RCC 7860 (cell line): ENCODE results near the gene CKMT1B.
A peak's percentile ranks its signal among the peaks of the same experiment; 100 is the strongest.
"Not testable (repeated sequence)": the region's sequence is repeated elsewhere in the genome, so short reads cannot be mapped to it uniquely, and the experiment has no call there.

ENCODE experiments used
- DNase-seq: peaks from one replicate; pipeline ENCODE4 v3.0.0-alpha.2; 2015; ENCODE audit warnings: low spot score
- FAIRE-seq: peaks from 2 replicates; lab custom pipeline; 2012; peaks lifted over from hg19 to GRCh38; lab: Jason Lieb, UNC

The CKMT1B gene

GRCh38 chr15:43593328-43594190 lies at the start of gene CKMT1B:
Gene CKMT1B, plus strand, starts transcription at chr15:43594027. Its CDS starts 192 bp downstream, at chr15:43594219.
- FAIRE-seq, DNase-seq: not testable (repeated sequence)

GRCh38 chr15:43544266-43544665 lies 49.6 kb upstream of the CKMT1B start:
- DNase-seq (no peak), FAIRE-seq (no peak)

GRCh38 chr15:43545426-43545825 lies 48.4 kb upstream of the CKMT1B start:
- DNase-seq (no peak), FAIRE-seq (no peak)

DNA sequence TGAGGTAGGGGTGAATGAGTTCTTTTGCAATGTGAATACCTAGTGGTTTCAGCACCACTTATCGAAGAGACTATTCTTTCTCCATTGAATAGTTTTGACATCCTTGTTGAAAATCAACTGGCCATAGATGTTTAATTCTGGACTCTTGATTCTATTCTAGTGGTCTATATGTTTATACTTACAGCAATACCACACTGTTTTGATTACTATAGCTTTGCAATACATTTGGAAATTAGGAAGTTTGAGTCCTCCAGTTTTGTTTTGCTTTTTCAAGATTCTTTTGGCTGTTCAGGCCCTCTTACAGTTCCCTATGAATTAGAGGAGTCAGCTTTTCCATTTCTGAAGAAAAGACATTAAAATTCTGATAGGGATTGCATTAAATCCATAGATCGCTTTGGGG lies 46.3 kb upstream of the CKMT1B start:
- FAIRE-seq, result no peak
- DNase-seq, result no peak

GRCh38 chr15:43550527-43551363 lies 43.1 kb upstream of the CKMT1B start:
- DNase-seq (no peak), FAIRE-seq (no peak)

DNA sequence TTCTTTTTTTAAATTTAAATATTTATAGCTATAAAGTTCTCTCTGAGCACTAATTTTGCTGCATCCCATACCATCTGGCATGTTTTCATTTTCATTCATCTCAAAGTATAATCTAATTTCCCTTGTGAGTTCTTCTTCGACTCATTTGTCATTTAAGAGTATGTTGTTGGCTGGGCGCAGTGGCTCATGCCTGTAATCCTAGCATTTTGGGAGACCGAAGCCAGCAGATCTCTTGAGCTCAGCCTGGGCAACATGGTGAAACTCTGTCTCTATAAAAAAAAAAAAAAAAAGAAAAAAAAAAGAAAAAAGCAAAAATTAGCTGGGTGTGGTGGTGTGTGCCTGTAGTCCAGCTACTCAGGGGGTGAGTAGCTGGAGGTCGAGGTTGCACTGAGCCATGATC lies 41.6 kb upstream of the CKMT1B start:
- FAIRE-seq, result no peak
- DNase-seq, result no peak

- DNase-seq (no peak), FAIRE-seq (no peak)
Observed at GRCh38 chr15:43552986-43553385, 40.8 kb upstream of the CKMT1B start.

DNA sequence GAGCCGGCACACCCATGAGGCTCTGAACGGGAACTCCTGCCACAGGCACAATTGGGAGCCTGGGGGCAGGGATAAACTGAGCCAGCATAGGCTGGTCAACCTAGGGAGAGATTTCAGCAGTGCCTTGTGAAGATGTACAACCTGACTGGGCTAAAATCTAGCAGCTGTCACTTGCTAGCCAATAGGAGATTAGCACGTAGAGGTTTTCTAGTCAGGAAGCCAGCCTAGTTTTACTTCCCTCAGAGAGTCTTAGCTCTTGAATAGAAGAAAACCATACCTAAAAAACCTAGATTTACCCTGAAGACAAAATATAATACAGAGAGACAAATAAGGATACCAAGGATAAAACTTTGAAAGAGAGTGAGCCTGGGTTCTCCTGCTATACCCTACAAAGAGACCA lies 31.1 kb upstream of the CKMT1B start:
- not testable (repeated sequence) for FAIRE-seq, DNase-seq

DNA sequence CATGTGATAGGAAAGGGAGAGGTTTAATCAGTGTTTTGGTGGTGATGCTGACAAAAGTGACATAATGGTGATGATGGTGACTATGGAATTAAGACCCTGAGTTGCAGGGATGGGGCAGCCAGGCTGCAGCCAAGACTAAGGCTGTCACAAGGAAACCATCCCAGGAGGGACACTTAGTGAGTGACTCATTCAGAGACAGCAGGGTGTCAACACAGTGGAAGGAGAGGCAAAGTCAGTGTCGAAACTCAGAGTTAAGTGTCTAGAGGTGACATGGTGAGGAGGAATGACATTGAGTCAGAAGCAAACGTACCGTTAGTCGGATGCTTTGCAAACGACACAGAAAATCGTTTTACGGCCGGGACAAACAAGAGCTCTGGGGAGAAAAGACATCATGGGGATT lies 30.0 kb upstream of the CKMT1B start:
- DNase-seq, FAIRE-seq: not testable (repeated sequence)

GRCh38 chr15:43566615-43567014 lies 27.2 kb upstream of the CKMT1B start:
- not testable (repeated sequence) for FAIRE-seq, DNase-seq

GRCh38 chr15:43574607-43575006 lies 19.2 kb upstream of the CKMT1B start:
- not testable (repeated sequence) for FAIRE-seq, DNase-seq

DNA sequence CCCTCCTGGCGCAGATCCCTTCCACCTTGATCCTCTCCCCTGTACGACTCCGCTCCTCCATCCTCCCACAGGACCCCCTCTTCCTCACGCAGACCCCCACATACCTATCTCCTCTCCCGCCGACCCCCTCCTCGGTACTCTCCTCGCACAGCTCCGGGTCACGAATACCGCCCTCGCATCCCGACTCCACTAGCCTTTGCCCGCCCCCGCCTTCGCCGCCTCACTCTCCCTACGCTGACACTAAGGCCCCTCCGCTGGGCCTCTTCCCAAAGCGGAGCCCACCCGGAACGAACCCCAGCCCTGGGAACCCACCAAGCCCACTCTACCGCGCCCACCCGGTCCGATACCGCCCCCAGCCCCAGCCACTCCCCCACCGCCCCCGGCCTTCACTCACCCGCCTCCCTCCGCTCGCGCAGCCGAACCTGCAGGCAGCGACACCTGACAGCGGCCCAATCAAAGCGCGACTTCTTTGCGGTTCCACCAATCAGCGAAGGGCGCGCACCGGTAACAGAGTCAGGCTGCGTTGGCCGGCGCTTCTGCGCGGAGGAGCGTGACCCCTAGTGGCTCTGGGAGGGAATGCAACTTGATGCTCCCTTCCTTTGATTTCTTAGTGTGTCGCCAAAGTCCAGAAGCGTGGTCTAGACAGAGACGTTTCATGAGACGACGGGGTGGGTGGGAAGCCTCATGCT lies 3.9 kb upstream of the CKMT1B start, which contains the start of gene PPIP5K1:
TSS of gene PPIP5K1 (minus strand) at position 431 of the 689 bp plus-strand sequence. CDS start 5,704 bp downstream, outside the sequence.
- peak; percentile 84 for FAIRE-seq
- DNase-seq, result not testable (repeated sequence)

GRCh38 chr15:43592841-43593240 lies 986 bp upstream of the CKMT1B start:
- not testable (repeated sequence) for DNase-seq, FAIRE-seq

GRCh38 chr15:43599131-43599530 lies 5.3 kb downstream of the CKMT1B start:
- not testable (repeated sequence) for FAIRE-seq, DNase-seq

GRCh38 chr15:43600200-43600599 lies 6.4 kb downstream of the CKMT1B start:
- not testable (repeated sequence) for FAIRE-seq, DNase-seq

DNA sequence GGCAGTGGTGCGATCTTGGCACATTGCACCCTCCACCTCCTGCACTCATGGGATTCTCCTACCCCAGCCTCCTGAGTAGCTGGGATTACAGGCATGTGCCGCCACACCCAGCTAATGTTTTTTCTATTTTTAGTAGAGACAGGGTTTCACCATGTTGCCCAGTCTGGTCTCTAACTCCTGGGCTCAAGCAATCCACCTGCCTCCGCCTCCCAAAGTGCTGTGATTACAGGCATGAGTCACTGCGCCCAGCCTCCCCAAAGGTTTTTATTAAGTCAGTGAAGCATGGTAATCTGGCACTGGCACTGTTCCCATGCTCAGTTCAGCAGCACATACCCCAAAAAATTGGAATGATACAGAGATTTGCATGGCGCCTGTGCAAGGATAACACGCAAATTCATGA lies 8.4 kb downstream of the CKMT1B start:
- DNase-seq, result peak; percentile 30
- FAIRE-seq, result peak; percentile 39

- not testable (repeated sequence) for DNase-seq, FAIRE-seq
Observed at GRCh38 chr15:43617750-43618149, 23.9 kb downstream of the CKMT1B start.

- not testable (repeated sequence) for DNase-seq, FAIRE-seq
Observed at GRCh38 chr15:43618700-43619099, 24.9 kb downstream of the CKMT1B start, which contains the start of gene STRC. Gene STRC, minus strand, starts transcription at chr15:43618800. Its CDS starts 78 bp downstream, at chr15:43618722.

GRCh38 chr15:43622068-43622799 lies 28.4 kb downstream of the CKMT1B start:
- peak; percentile 50 for FAIRE-seq
- DNase-seq, result not testable (repeated sequence)

DNA sequence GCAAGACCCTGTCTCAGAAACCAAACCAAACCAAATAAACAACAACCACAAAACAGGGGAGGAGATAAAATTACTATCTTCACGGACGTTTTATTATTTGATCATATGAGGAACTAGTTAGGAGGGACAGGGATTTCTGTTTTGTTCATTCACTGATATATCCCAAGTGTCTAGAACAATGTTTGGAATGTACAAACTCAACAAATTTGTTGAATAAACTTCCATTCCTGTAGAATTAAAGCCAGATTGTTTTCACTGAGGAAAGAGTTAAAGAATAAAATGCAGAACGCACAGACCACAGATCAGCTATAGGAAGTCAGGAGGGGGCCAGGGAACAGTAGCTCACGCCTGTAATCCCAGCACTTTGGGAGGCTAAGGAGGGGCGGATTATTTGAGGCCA lies 31.3 kb downstream of the CKMT1B start:
- FAIRE-seq (no peak), DNase-seq (no peak)
